GM21381 (cell line): ENCODE measurements around the gene FAM240A.

Experiments
- ATAC-seq: cut with Tn5 transposase; IDR thresholded peaks from one replicate; pipeline ENCODE4 v1.9.1; 2021; ENCODE audit warnings: mild to moderate bottlenecking, moderate library complexity; ENCODE audit not compliant: unreplicated experiment

FAM240A gene

GRCh38 chr3:46673151-46674030 is 61.1 kb downstream of the FAM240A start:
- no peak for ATAC-seq

GRCh38 chr3:46674031-46674845 is 61.9 kb downstream of the FAM240A start:
- no peak for ATAC-seq

- ATAC-seq: no peak
Observed at GRCh38 chr3:46675426-46675825, 63.1 kb downstream of the FAM240A start.
